Measurements from ENCODE around the gene AKIRIN2. TPM values are rescaled to one million over a fixed set of nuclear protein-coding genes. Genes with fewer than 3 reads are reported as not detected.
"Not testable (repeated sequence)": the region's sequence is repeated elsewhere in the genome, so short reads cannot be mapped to it uniquely, and the experiment has no call there.

The AKIRIN2 gene
- total and polyA plus RNA-seq, 9 of the 15 experiments (the other 6 are each of a cell fraction or from before 2014, with no cell fraction given): 5.8 to 63.9 (median 28.1) TPM

GRCh38 chr6:87696817-87697216, 5.2 kb downstream of the AKIRIN2 start:
- POLR2A ChIA-PET: interaction anchor here (0.7 to 7.8 kb wide), 3 partner anchors 7 to 108 kb away, joined by 4 to 77 read pairs (median 57); no protein-coding TSS in a partner anchor
- H3K4me1 ChIP-seq (replicated peaks in 1 of 2; ENCODE audit: control insufficient read depth in 2 of 2, insufficient read depth in 2 of 2, low read length in 2 of 2): not testable (repeated sequence)

GRCh38 chr6:87692086-87692485, 9.9 kb downstream of the AKIRIN2 start:
- CTCF ChIA-PET (ENCODE audit: low intra/inter-chr PET ratio): no interaction called here
- Histone ChIP-seq H3K27ac (ENCODE audit: extremely low read depth, low read depth, low read length) (no peak overlapping the region), H3K79me2 (ENCODE audit: control insufficient read depth, insufficient read depth, low read length) (peaks cover 99% of the 10 kb centered on the region), H3K4me3 (no peak overlapping the region), H3K9ac (ENCODE audit: insufficient read depth in 1 of 2, low read depth in 2 of 2, low read length in 2 of 2) (no peak overlapping the region), H3K4me2 (ENCODE audit: insufficient read depth, low read length) (no peak overlapping the region), H3K27me3 (ENCODE audit: control insufficient read depth in 2 of 2, insufficient read depth in 2 of 2, low read length in 2 of 2) (no peaks in the 10 kb centered on the region), H3K9me1 (ENCODE audit: control insufficient read depth, insufficient read depth, low read length) (no peaks in the 10 kb centered on the region), H3K9me3 (replicated peaks; ENCODE audit: control insufficient read depth, insufficient read depth, low read depth, low read length) (no peaks in the 10 kb centered on the region), H2AFZ (ENCODE audit: low read depth, low read length) (no peak overlapping the region), H3K36me3 (ENCODE audit: control insufficient read depth, insufficient read depth, low read length) (peaks cover 40% of the 10 kb centered on the region; the same call in 2 of the 3 replicates), H3K4me1 (replicated peaks in 1 of 2; ENCODE audit: control insufficient read depth in 2 of 2, insufficient read depth in 2 of 2, low read length in 2 of 2) (no peaks in the 10 kb centered on the region; a peak in 1 of 5 replicates), H4K20me1 (replicated peaks; ENCODE audit: control insufficient read depth, insufficient read depth, low read length) (peaks cover 20% of the 10 kb centered on the region; the same call in 1 of the 2 replicates)
- POLR2A ChIA-PET: interaction anchor here (0.9 to 5.3 kb wide), 3 partner anchors 8 to 103 kb away, joined by 3 to 77 read pairs (median 5); partner anchors contain the start of genes AKIRIN2, ORC3 and RARS2
- intact Hi-C loops (cut with micrococcal nuclease) (loop anchor here (10.0 kb wide), 1 partner anchor 297 kb away; no protein-coding TSS in a partner anchor), in situ Hi-C loops (cut with MboI) (no loop called here)
- 68% methylated on average over 2 of the region's 2 CpGs for WGBS (ENCODE audit: insufficient coverage, low coverage, missing lambda C conversion rate)
- no peak for TF ChIP-seq ELF4 (CRISPR knock-in tag; IDR thresholded peaks at IDR 0.05)
- TF ChIP-seq ELF1 (tag; IDR thresholded peaks at IDR 0.05): no peak
- no peak for TF ChIP-seq CBX8 (IDR thresholded peaks at IDR 0.05; ENCODE audit: borderline replicate concordance, extremely low read depth, low read depth, low read length, poor library complexity, severe bottlenecking)
- ATAC-seq (no peak), DNase-seq (ENCODE audit: extremely low read depth in 1 of 4, low spot score in 3 of 4) (no peak), FAIRE-seq (no peak)
- BruUV-seq (replicated peaks): no TSS peak

More at GRCh38 chr6:87696817-87697216, 5.2 kb downstream of the AKIRIN2 start:
- H3K9me3 ChIP-seq (replicated peaks; ENCODE audit: control insufficient read depth, insufficient read depth, low read depth, low read length); BruUV-seq (replicated peaks); H3K4me2 ChIP-seq (ENCODE audit: insufficient read depth, low read length); H3K4me3 ChIP-seq; H3K27ac ChIP-seq (ENCODE audit: extremely low read depth, low read depth, low read length); ATAC-seq; H2AFZ ChIP-seq (ENCODE audit: low read depth, low read length); H3K27me3 ChIP-seq (ENCODE audit: control insufficient read depth in 2 of 2, insufficient read depth in 2 of 2, low read length in 2 of 2); DNase-seq (ENCODE audit: extremely low read depth in 1 of 4, low spot score in 3 of 4); H3K9ac ChIP-seq (ENCODE audit: insufficient read depth in 1 of 2, low read depth in 2 of 2, low read length in 2 of 2); FAIRE-seq; CTCF ChIA-PET (ENCODE audit: low intra/inter-chr PET ratio); in situ Hi-C loops (cut with MboI); H3K9me1 ChIP-seq (ENCODE audit: control insufficient read depth, insufficient read depth, low read length): not testable (repeated sequence)
- WGBS (ENCODE audit: insufficient coverage, low coverage, missing lambda C conversion rate): 95% methylated on average over 11 of the region's 12 CpGs
- Histone ChIP-seq H3K36me3 (ENCODE audit: control insufficient read depth, insufficient read depth, low read length) (peaks cover 50% of the 10 kb centered on the region), H4K20me1 (replicated peaks; ENCODE audit: control insufficient read depth, insufficient read depth, low read length) (peaks cover 54% of the 10 kb centered on the region), H3K79me2 (ENCODE audit: control insufficient read depth, insufficient read depth, low read length) (peaks cover 99% of the 10 kb centered on the region)
- intact Hi-C loops (cut with micrococcal nuclease): loop anchor here (10.0 kb wide), 1 partner anchor 302 kb away; no protein-coding TSS in a partner anchor
